GM12878 (cell line): ENCODE measurements around the gene CTIF. TPM values are rescaled to one million over a fixed set of nuclear protein-coding genes. Genes with fewer than 3 reads are reported as not detected.

Source experiments
- ATAC-seq: fragments of 200-7000 bp; cut with Tn5 transposase; 3 replicates; pipeline ENCODE4 v1.9.1; 2020; ENCODE audit warnings: mild to moderate bottlenecking, moderate library complexity
- BruUV-seq: library from RNA; stranded (reverse); fragments of 400-500 nt; replicated peaks from 2 replicates; lab custom pipeline; 2021; lab: Mats Ljungman, UMichigan
- CTCF ChIA-PET: fragments of 300-600 bp; sonication (Branson Sonifier 250); formaldehyde crosslinking; extraction: SDS; loops from one replicate; lab custom pipeline; 2021; ENCODE audit warnings: inconsistent platforms; lab: Yijun Ruan, JAX
- POLR2A ChIA-PET: fragments of 350-600 bp; formaldehyde crosslinking; extraction: SDS; loops from one replicate; lab custom pipeline; 2021; ENCODE audit warnings: inconsistent platforms; lab: Charles Lee
- RAD21 ChIA-PET: fragments of 300-600 bp; sonication (Branson Sonifier 250); formaldehyde crosslinking; loops from one replicate; lab custom pipeline; 2023; ENCODE audit warnings: antibody characterized with exemption; ENCODE audit not compliant: unreplicated experiment; lab: Charles Lee
- SMC1A ChIA-PET: fragments of 300-600 bp; sonication (Branson Sonifier 250); formaldehyde crosslinking; loops from one replicate; lab custom pipeline; 2023; ENCODE audit not compliant: unreplicated experiment, uncharacterized antibody; lab: Charles Lee
- DNase-seq: peaks from one replicate; pipeline ENCODE4 v3.0.0-alpha.2; 2011; ENCODE audit warnings: low read depth, low spot score
- FAIRE-seq: peaks from 3 replicates; lab custom pipeline; 2011; peaks lifted over from hg19 to GRCh38; lab: Jason Lieb, UNC
- H2AFZ ChIP-seq: 2 replicates; pipeline ENCODE4 v1.6.0; 2011; ENCODE audit warnings: low read depth, low read length, control low read depth; ENCODE audit not compliant: control insufficient read depth
- H3K27ac ChIP-seq: 2 replicates; pipeline ENCODE4 v1.5.1; 2011; ENCODE audit warnings: control low read depth; ENCODE audit not compliant: control insufficient read depth, insufficient read depth
- H3K27me3 ChIP-seq, 2 experiments: replicated peaks in 1 of 2; 2 replicates each; pipeline versions ENCODE4 v1.6.0 to v1.6.1; 2011; ENCODE audit warnings: low read length in 1 of 2; ENCODE audit not compliant: control insufficient read depth in 2 of 2, insufficient read depth in 2 of 2
- H3K36me3 ChIP-seq, 2 experiments: 2 replicates each; pipeline ENCODE4 v1.5.1; 2011; ENCODE audit warnings: low read length in 1 of 2; ENCODE audit not compliant: control insufficient read depth in 2 of 2, insufficient read depth in 2 of 2
- H3K4me1 ChIP-seq: 2 replicates; pipeline ENCODE4 v1.6.1; 2011; ENCODE audit warnings: mild to moderate bottlenecking, low read length, moderate library complexity, mixed read lengths; ENCODE audit not compliant: control insufficient read depth, insufficient read depth
- H3K4me2 ChIP-seq: 2 replicates; pipeline ENCODE4 v1.6.0; 2011; ENCODE audit warnings: control low read depth; ENCODE audit not compliant: control insufficient read depth, insufficient read depth
- H3K4me3 ChIP-seq: fragments of 200-600 bp; sonication (generic); 2 replicates; pipeline ENCODE4 v1.5.1; 2016
- H3K79me2 ChIP-seq: 2 replicates; pipeline ENCODE4 v1.6.0; 2011; ENCODE audit warnings: low read length; ENCODE audit not compliant: control insufficient read depth, insufficient read depth
- H3K9ac ChIP-seq: 2 replicates; pipeline ENCODE4 v1.8.0; 2011; ENCODE audit warnings: low read length, control low read depth, mixed read lengths; ENCODE audit not compliant: control insufficient read depth, insufficient read depth
- H3K9me3 ChIP-seq: replicated peaks from 3 replicates; pipeline ENCODE4 v1.5.1; 2011; ENCODE audit warnings: mild to moderate bottlenecking, low read length; ENCODE audit not compliant: control insufficient read depth, insufficient read depth
- H4K20me1 ChIP-seq: 2 replicates; pipeline ENCODE4 v1.6.0; 2011; ENCODE audit not compliant: control insufficient read depth, insufficient read depth
- IKZF2 ChIP-seq, 2 experiments: fragments of 450-650 bp; IDR thresholded peaks; 2 replicates each; pipeline ENCODE4 v1.6.1; 2017; ENCODE audit warnings: mild to moderate bottlenecking in 2 of 2, moderate library complexity in 2 of 2
- KLF5 ChIP-seq: fragments of 450-650 bp; IDR thresholded peaks from 2 replicates; pipeline ENCODE4 v1.6.1; 2014; ENCODE audit warnings: mild to moderate bottlenecking; ENCODE audit not compliant: partially characterized antibody
- MTA2 ChIP-seq: fragments of 450-650 bp; IDR thresholded peaks from 2 replicates; pipeline ENCODE4 v1.6.1; 2016; ENCODE audit warnings: low read depth, mild to moderate bottlenecking, moderate library complexity
- MTA3 ChIP-seq: IDR thresholded peaks from 2 replicates; pipeline ENCODE4 v1.6.1; 2012; ENCODE audit warnings: low read length, inconsistent platforms, borderline replicate concordance
- NR2C1 ChIP-seq: fragments of 450-650 bp; IDR thresholded peaks from 2 replicates; pipeline ENCODE4 v1.6.1; 2017; ENCODE audit warnings: antibody characterized with exemption, mild to moderate bottlenecking, moderate library complexity
- NR2C2 ChIP-seq: IDR thresholded peaks from 2 replicates; pipeline ENCODE4 v1.6.1; 2011; ENCODE audit warnings: borderline replicate concordance, low read depth; ENCODE audit not compliant: control insufficient read depth, insufficient read length
- PAX8 ChIP-seq: fragments of 450-650 bp; IDR thresholded peaks from 2 replicates; pipeline ENCODE4 v1.6.1; 2017; ENCODE audit warnings: mild to moderate bottlenecking, moderate library complexity
- RAD21 ChIP-seq: IDR thresholded peaks from 2 replicates; pipeline ENCODE4 v1.6.1; 2011; ENCODE audit warnings: mild to moderate bottlenecking, low read depth, low read length, moderate library complexity; ENCODE audit not compliant: insufficient read depth
- RFX5 ChIP-seq: IDR thresholded peaks from 2 replicates; pipeline ENCODE4 v1.6.1; 2011; ENCODE audit warnings: low read depth, low read length, improper control_type of control experiment
- SMAD5 ChIP-seq: IDR thresholded peaks from 2 replicates; pipeline ENCODE4 v1.6.1; 2016; ENCODE audit warnings: antibody characterized with exemption, low read depth
- WRNIP1 ChIP-seq: IDR thresholded peaks from 2 replicates; pipeline ENCODE4 v1.6.1; 2011; ENCODE audit warnings: low read depth, low read length, improper control_type of control experiment, borderline replicate concordance
- ZBED1 ChIP-seq: IDR thresholded peaks from 2 replicates; pipeline ENCODE4 v1.6.1; 2016; ENCODE audit warnings: borderline replicate concordance
- ZNF24 ChIP-seq: fragments of 450-650 bp; IDR thresholded peaks from 2 replicates; pipeline ENCODE4 v1.6.1; 2017; ENCODE audit warnings: antibody characterized with exemption, mild to moderate bottlenecking
- ZZZ3 ChIP-seq: IDR thresholded peaks from 2 replicates; pipeline ENCODE4 v1.6.1; 2011; ENCODE audit warnings: low read depth; ENCODE audit not compliant: control insufficient read depth, insufficient read length
- WGBS: methylation state at CpG from one replicate; pipeline ENCODE4 v1.1.6; 2016; ENCODE audit warnings: low lambda C conversion rate; ENCODE audit not compliant: insufficient replicate concordance, insufficient coverage; ENCODE audit errors: missing lambda C conversion rate; 5-methylcytosine and 5-hydroxymethylcytosine counted together
- in situ Hi-C: fragments of 300-500 bp; cut with MboI; formaldehyde crosslinking; loops from 9 replicates; pipeline ENCODE4 v1.14.3; 2018; ENCODE audit warnings: mixed read lengths
- intact Hi-C: fragments of 100-400 bp; cut with micrococcal nuclease; formaldehyde crosslinking; loops from one replicate; pipeline ENCODE4 v1.14.2; 2022; ENCODE audit not compliant: unreplicated experiment
- polyA plus RNA-seq, 11 experiments: library from polyadenylated mRNA; depleted of rRNA in 4 of 11; unstranded in 6 of 11; stranded (reverse) in 5 of 11; fragments of >200 nt; fragmentation: Nextera tagmentation in 4 of 11; fragmentation: Illumina TruSeq in 1 of 11; extraction: Ambion mirVana in 4 of 11; extraction: Trizol in 1 of 11; gene quantifications; 1 replicate in 1 of 11; 2 replicates in 10 of 11; pipeline versions ENCODE4 v1.2.1 to v1.2.3, GENCODE V29; 2011 to 2016; ENCODE audit warnings: inconsistent platforms in 2 of 11, missing spikeins in 2 of 11, low read depth in 1 of 11
- total RNA-seq, 4 experiments: library from RNA; depleted of rRNA in 3 of 4; stranded (reverse); fragments of >200 nt in 3 of 4; fragmentation: Illumina TruSeq in 1 of 4; extraction: Trizol in 1 of 4; gene quantifications; 2 replicates each; pipeline versions ENCODE4 v1.2.1 to v1.2.3, GENCODE V29; 2013 to 2021
- TF ChIP-seq, protein P1 (sequence below): fragments of 150-350 bp; IDR thresholded peaks from 2 replicates; pipeline ENCODE4 v1.6.1; 2014; ENCODE audit warnings: mild to moderate bottlenecking, low read depth, low read length

CTIF gene
- total and polyA plus RNA-seq, 10 of the 15 experiments (the other 5 are each of a cell fraction or from before 2014, with no cell fraction given), result 0.06 to 11.6 (median 2.5) TPM

DNA sequence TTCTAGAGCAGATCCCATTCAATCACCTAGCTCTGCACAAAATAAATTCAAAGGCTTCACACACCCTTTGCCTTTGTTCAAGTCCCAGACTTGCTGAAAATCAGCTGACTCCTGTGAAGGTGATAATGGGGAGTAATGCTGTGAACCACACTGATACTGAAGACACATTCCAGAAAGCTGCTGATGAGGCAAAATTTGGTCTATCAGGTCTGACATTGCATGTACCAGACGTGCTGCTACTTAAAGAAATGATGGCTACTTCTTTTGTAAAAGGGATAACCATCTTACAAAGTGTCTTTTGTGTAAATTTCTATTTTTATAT is 7.8 kb upstream of the CTIF start:
- H3K79me2 ChIP-seq, result no peaks in the 10 kb centered on the region
- TF ChIP-seq KLF5 (no peak), ZZZ3 (no peak), RFX5 (no peak), NR2C2 (no peak), RAD21 (no peak), ZNF24 (no peak), WRNIP1 (no peak), SMAD5 (no peak), NR2C1 (no peak), IKZF2 (IDR thresholded peaks at IDR 0.05) (no peak), PAX8 (no peak), ZBED1 (no peak), MTA3 (no peak), MTA2 (no peak)
- TF ChIP-seq, protein P1, sequence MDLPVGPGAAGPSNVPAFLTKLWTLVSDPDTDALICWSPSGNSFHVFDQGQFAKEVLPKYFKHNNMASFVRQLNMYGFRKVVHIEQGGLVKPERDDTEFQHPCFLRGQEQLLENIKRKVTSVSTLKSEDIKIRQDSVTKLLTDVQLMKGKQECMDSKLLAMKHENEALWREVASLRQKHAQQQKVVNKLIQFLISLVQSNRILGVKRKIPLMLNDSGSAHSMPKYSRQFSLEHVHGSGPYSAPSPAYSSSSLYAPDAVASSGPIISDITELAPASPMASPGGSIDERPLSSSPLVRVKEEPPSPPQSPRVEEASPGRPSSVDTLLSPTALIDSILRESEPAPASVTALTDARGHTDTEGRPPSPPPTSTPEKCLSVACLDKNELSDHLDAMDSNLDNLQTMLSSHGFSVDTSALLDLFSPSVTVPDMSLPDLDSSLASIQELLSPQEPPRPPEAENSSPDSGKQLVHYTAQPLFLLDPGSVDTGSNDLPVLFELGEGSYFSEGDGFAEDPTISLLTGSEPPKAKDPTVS, result no peak
- TF ChIP-seq, all 136 proteins: peak for 0
- intact Hi-C loops (no loop called here), in situ Hi-C loops (no loop called here)
- Histone ChIP-seq H3K27me3 (peaks cover 0 to 3% of the 10 kb centered on the region in 2 experiments; a peak in 1 of 4 replicates), H3K27ac (no peak overlapping the region), H3K36me3 (no peaks in the 10 kb centered on the region), H3K9me3 (no peaks in the 10 kb centered on the region), H3K4me2 (no peak overlapping the region), H3K9ac (no peak overlapping the region), H3K4me3 (no peak overlapping the region), H3K4me1 (no peaks in the 10 kb centered on the region), H2AFZ (no peak overlapping the region), H4K20me1 (no peaks in the 10 kb centered on the region)
- ChIA-PET RAD21 (no interaction called here), POLR2A (no interaction called here), SMC1A (no interaction called here), CTCF (interaction anchor here (0.6 kb wide), 1 partner anchor 52 kb away, joined by 3 read pairs; no protein-coding TSS in a partner anchor)
- ATAC-seq (no peak), DNase-seq (no peak), FAIRE-seq (no peak)
- 39% methylated on average over 1 of the region's 1 CpG for WGBS
- BruUV-seq, result no TSS peak
